NCI-H187 (cell line): ENCODE results near the gene NFAM1.

Experiments
- DNase-seq, 2 experiments: peaks; one replicate each; lab custom pipeline; 2025; lab: John Stamatoyannopoulos, UW

Gene NFAM1

GRCh38 chr22:42439821-42440674, 7.8 kb upstream of the NFAM1 start:
- no peak for DNase-seq

- no peak for DNase-seq
Observed at GRCh38 chr22:42439021-42439567, 6.9 kb upstream of the NFAM1 start.

DNA sequence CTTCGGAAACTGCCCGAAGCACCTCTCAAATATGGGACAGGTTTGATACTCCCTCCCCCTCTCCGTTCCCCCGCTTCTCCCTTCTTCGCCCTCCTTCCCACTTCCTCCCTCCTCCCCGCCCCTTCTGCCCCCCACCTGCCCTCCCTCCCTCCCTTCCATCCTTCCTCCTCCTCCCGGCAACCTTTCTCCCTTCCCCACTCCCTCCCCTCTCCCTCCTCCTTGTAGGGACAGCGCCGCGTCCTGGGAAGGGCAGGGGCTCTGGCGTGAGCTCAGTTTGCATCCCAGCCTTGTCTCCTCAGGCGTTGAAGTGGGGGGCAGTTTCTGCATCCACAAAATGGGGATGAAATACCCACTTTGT, 6.1 kb upstream of the NFAM1 start:
- DNase-seq: no peak

DNA sequence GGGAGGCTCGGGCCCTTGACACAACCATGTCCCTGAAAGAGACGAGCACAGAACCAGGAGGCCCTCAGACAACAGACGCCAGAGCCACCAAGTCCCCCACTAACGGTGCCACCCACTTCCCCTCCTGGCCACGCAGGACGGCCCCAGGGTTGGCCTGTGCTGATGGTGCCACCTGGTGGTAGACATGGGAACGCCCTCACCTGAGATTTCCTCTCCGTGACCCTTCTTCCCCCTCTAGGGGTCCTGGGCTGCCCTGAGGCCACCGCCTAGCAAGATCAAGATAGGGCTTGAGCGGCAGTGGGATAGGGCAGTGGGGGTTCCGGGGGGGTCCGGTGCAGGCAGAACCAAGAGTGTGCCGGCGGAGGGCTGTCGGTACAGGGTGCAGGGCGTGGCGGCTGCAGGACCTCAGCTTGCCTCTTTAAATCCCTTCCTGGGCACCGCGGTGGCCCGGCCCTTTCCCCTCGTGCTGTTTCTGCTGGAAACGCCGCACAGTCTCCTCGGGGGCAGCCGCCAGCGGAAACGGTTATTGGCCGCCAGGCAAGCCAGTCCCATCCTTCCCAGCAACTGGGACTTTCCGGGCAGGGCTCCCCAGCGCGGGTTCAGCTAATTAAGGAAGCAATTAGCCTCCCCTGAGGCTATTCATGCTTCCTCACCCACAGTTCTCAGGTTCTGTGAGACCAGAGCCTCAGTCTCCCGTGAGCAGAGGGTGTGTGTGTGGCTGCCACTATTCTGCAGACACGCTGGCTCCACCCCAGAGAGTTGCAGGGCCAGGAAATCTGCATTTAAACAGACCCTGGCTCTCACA, 5.5 kb upstream of the NFAM1 start:
- DNase-seq: peak in 1 of 2 experiments; percentile 44

- no peak for DNase-seq
Observed at GRCh38 chr22:42436404-42436803, 4.2 kb upstream of the NFAM1 start.

DNA sequence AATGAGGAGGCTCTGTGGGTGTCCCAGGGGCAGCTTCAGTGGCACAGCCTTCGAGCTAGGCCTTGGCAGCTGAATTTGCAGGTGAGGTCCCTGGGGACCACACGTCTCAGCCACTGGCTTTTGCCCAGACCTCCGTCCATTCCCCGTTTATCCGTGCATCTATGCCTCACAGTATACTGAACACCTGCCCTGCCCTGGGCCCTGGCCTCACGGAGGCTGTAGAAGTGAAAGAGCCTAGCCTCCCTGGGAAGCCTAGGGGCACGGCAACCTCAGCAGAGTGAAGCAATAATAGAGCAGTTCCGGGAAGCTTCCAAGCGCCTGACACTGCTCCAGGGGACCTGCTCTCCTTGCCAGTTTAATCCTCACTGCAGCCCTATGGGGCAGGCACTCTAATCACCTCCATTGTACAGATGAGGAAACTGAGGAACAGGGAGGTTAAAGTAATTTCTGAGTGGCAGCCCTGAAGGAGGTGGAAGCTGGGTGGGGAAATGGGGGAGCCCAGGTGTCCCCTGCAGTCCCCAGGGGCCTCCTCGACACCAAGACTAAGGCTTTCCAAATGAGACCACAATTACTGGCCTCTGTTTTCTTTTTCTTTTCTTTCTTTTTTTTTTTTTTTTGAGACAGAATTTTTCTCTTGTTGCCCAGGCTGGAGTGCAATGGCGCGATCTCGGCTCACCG, 2.7 kb upstream of the NFAM1 start:
- DNase-seq: no peak

GRCh38 chr22:42433754-42434682, 1.8 kb upstream of the NFAM1 start:
- DNase-seq: no peak

- DNase-seq: no peak
Observed at GRCh38 chr22:42432818-42433217, 615 bp upstream of the NFAM1 start.

GRCh38 chr22:42431401-42432019, 693 bp downstream of the NFAM1 start:
- no peak for DNase-seq

DNA sequence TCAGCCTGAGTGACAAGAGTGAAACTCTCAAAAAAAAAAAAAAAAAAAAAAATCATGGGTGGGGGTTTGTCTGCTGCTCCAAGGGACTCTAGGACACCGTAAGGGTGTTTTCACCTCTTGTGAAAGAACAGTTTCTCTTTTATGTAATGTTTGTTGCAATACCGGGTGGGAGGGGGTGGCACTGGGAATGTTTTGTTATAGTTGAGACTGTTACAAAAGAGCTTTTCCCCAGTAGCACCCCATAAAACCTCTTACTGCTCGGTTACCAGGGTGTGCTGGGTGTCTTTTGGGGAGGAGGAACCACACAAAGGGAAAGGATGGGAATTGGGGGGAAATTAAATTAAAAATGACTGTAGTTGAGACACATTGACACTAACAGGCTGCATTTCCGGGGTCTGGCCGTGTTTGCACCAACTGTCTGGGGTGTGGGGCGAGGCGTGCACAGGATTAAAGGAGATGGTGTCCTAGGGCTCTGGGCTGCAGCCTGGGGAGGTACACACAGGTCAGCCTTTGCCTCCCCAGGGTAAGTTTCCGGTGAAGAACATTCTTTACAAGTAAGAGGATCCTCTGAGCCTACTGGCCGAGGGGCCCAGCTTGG, 1.6 kb downstream of the NFAM1 start:
- DNase-seq: no peak

DNA sequence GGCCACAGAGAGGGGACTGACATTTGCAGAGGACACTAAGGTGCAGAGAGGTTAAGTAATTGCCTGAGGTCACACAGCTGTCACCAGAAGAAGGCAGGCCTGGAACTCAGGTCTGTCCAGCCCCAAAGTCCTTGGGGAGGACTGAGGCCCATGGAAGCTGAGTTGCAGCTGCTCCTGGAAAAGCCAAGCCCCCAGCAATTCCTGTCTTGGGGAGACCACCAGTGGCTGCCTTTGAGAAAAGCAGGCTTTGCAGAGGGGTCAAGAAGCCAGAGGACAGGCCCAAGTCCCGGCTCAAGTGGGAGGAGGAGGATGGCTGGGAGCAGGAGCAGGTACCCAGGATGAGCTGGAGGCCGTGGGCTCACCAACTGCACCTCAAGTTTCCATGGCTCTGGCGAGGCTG, 3.4 kb downstream of the NFAM1 start:
- DNase-seq: no peak

GRCh38 chr22:42428025-42428424, 4.2 kb downstream of the NFAM1 start:
- no peak for DNase-seq

DNA sequence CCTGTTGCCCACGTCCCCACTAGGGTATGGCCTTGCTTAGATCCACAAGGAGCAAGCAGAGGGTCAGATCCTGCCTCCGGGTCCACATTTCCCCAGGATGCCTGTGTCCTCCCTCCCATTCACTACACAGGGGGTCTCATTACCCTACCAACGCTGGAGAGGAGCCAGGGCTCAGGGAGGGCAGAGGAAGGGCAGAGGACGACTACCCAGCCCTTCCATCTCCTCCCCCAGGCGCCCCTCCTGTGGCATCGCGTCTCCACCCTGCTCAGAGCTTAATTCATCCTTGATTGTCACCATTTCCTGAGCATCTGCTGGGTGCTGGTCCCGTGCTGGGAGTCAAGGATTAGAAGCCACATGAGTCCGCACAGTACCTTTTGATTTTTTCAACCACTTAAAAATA, 5.0 kb downstream of the NFAM1 start:
- no peak for DNase-seq

DNA sequence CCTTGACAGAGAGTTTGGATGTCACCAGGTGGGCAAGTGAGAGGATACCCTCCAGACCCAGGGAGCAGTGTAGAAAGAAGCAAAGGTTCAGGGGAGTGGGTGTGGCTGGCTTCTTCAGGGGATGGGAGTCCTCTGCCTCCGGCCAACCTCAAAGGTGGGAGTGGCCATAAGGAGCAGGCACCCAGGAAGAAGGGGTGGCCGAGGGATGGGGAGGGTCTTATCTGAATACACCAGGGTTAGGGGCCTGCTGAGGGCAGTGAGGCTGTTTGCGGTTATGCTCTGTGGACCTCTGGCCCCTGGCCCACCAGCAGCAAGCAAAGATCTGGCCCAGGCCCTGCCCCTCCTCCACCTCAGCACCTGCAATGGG, 6.2 kb downstream of the NFAM1 start:
- no peak for DNase-seq

DNA sequence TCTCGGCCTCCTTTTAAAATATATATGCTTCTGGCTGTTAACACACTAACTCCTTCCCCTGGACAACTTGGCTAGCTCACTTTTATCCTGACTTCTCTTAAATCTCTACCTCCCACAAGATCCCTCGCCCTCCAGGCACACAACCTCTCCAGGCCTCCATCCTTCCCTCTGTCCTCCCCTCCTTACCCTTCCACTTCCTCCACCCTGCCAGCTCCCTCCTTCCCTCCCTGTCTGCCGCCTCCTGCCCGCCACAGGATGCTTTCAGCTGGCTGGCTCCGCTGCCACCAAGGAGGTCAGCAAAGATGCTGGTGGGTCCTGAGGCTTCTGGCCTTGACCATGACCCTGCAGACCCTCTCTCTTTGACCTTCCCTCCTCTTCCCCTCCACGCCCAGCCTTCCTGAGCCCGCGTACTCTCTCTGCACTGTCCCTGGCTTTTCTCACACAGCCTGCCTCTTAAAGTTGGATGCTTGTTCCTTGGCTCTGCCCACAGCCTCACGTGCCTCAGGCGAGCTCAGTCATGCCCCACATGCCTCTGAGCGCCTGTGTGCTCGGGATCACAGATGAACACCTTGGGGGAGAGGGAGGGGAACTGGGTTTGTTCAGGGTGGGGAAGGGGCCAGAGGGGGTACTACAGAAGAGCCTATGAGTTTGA, 6.7 kb downstream of the NFAM1 start:
- DNase-seq: no peak

- DNase-seq: no peak
Observed at GRCh38 chr22:42419243-42419881, 12.8 kb downstream of the NFAM1 start.

DNA sequence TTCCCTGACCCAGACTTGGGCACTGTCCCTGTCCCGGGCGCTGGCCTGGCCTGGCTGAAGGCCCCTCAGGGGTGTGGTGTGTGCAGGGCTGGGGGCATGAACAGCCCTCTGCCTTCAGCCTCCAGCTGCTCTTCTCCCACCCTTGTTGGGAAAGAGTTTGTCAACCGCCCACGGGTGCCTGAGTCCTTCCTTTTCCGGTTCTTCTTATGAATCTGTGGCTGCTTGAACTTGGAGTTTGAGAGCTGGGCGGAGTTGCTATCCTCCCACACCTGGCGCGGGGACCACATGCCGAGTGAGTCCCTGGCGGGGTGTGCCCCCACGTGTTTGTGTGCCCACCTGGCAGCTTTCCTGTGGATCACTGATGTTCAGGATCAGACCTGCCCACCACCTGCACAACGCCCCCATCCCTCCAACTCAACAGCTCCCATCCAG, 13.4 kb downstream of the NFAM1 start:
- DNase-seq: no peak

DNA sequence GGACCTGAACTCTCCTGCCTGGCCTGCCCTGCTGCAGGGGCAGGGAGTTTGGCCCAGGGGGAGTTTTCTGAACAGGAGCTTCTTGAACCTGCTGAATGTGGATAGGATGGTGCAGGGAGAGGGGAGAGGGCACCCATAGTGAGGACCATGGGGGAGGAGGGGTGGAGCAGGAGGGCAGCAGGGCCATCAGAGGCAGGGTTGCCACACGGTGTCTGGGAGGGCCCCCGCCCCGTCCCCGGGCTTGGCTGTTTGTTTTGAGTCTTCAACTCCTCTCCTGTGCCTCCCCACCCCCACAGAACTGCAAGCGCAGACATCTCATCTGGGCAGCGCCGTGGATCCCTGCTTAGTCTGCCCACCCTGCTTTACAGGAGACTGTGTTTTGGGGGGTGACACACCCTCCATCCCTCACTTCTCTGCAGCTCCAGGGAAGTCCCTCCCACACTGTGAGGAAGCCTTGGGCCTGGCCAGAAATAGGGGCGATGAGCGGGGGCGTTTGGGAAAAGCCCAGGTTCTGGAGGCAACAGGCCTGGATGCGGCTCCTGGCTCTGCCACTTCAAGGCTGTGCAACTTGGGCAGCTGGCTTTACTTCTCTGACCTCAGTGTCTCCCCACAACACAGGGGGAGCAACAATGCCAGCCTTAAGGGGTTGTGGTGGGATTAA, 14.4 kb downstream of the NFAM1 start:
- DNase-seq: no peak

DNA sequence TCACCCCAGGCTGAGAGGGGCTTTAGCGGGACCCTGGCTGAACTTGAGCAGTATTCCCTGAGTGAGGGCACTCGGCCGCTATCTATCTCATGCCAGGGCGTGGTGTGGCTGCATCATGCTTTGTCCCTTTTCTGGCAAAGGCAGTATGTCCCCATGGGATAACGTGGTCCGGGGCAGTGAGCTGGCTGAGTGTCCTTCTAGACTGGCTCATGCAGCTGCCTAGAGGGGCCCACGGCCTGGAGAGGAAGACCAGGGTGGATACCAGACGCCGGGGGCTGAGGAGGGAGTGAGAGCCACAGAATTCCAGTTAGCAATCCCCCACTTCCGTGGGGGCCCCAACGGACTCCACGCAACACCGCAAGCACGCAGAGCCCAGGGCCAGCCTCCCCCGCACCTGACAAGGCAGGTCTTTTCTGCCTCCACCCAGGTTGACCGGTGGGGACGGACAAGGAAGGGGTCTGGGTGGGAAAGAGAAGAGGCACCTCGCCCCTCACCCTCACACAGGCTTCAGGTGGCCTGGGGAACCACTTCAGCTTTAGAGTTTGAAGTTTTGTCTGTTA, 15.5 kb downstream of the NFAM1 start:
- DNase-seq: no peak
